MCF 10A (cell line): ENCODE measurements around the gene ZAP70. TPM values are rescaled to one million over a fixed set of nuclear protein-coding genes. Genes with fewer than 3 reads are reported as not detected.

Experiments used
- BruUV-seq: library from RNA; stranded (reverse); fragments of 400-500 nt; replicated peaks from 2 replicates; lab custom pipeline; 2021; lab: Mats Ljungman, UMichigan
- CTCF ChIA-PET: fragments of 300-600 bp; sonication (Branson Sonifier 250); formaldehyde crosslinking; extraction: SDS; loops from one replicate; lab custom pipeline; 2021; ENCODE audit warnings: antibody characterized with exemption, inconsistent platforms; lab: Yijun Ruan, JAX
- POLR2A ChIA-PET: fragments of 300-600, 350-650 bp; sonication (Branson Sonifier 250); formaldehyde crosslinking; extraction: SDS; loops from one replicate; lab custom pipeline; 2020; ENCODE audit warnings: antibody characterized with exemption, inconsistent platforms; lab: Yijun Ruan, JAX
- DNase-seq: peaks from one replicate; pipeline ENCODE4 v3.0.0-alpha.2; 2018; ENCODE audit not compliant: unreplicated experiment
- H3K27ac Mint-ChIP-seq: one replicate; pipeline ENCODE4 v1.8.0; 2022; ENCODE audit warnings: mild to moderate bottlenecking, low read depth, mixed read lengths; ENCODE audit not compliant: unreplicated experiment
- H3K27me3 Mint-ChIP-seq: one replicate; pipeline ENCODE4 v1.8.0; 2022; ENCODE audit warnings: mixed read lengths; ENCODE audit not compliant: insufficient read depth, unreplicated experiment
- H3K36me3 Mint-ChIP-seq: one replicate; pipeline ENCODE4 v1.8.0; 2022; ENCODE audit warnings: mild to moderate bottlenecking, moderate library complexity, mixed read lengths; ENCODE audit not compliant: insufficient read depth, unreplicated experiment
- H3K4me1 Mint-ChIP-seq: one replicate; pipeline ENCODE4 v1.8.0; 2022; ENCODE audit warnings: mixed read lengths; ENCODE audit not compliant: insufficient read depth, unreplicated experiment
- H3K4me3 Mint-ChIP-seq: one replicate; pipeline ENCODE4 v1.8.0; 2022; ENCODE audit warnings: mild to moderate bottlenecking, moderate library complexity, mixed read lengths; ENCODE audit not compliant: unreplicated experiment
- H3K9me3 Mint-ChIP-seq: one replicate; pipeline ENCODE4 v1.8.0; 2022; ENCODE audit warnings: mixed read lengths; ENCODE audit not compliant: unreplicated experiment
- intact Hi-C: fragments of 100-400 bp; cut with micrococcal nuclease; formaldehyde crosslinking; loops from 2 replicates; pipeline ENCODE4 v1.14.1; 2022
- total RNA-seq: library from RNA; stranded (reverse); gene quantifications from 2 replicates; pipeline ENCODE4 v1.2.3, GENCODE V29; 2022
- TF ChIP-seq, protein P1 (sequence below): fragments of 200-600 bp; IDR thresholded peaks from one replicate; pipeline ENCODE4 v1.8.0; 2022; ENCODE audit warnings: antibody characterized with exemption, mild to moderate bottlenecking; ENCODE audit not compliant: unreplicated experiment

Gene ZAP70
- total RNA-seq, 1 experiment from 2014 or later, result not detected

DNA sequence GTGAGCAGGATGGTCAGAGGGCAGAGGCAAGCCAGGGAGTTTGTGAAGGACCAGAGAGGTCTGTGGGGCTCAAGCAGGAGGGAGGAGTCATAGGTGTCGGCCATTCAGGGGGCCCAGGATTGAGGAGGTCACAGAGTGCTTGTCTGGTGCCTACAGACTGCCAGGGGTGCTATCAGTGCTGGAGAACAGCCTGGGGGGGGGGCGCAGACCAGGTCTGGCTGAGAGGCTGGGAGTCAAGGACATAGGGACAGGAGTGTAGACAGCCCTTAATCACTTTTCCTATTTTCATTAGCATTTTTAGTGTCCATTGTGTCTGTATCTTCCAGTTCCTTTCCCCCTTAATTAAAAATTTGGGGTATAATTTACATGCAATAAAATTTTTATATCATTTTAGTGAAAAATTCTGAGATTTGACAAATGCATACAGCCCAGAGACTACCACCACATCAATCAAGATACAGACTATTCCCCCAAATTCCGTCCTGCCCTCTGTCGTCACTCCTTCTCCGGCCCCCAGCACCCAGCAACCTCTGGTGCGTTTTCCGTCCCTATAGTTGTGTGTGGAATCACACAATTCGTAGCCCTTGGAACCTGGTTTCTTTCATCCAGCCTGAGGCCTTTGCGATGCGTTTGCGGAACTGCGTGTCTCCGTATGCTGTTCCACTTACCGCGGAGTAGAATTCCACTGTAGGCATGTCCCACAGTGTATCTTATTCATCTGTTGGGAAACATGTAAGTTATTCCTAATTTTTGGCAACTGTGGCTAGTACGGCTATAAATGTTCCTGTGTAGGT, 6.2 kb downstream of the ZAP70 start:
- Mint-ChIP-seq H3K27ac (no peak overlapping the region), H3K9me3 (no peaks in the 10 kb centered on the region), H3K27me3 (no peaks in the 10 kb centered on the region), H3K36me3 (no peaks in the 10 kb centered on the region), H3K4me3 (no peak overlapping the region), H3K4me1 (no peaks in the 10 kb centered on the region)
- no peak for DNase-seq
- intact Hi-C loops, result no loop called here
- BruUV-seq, result no TSS peak
- TF ChIP-seq, protein P1, sequence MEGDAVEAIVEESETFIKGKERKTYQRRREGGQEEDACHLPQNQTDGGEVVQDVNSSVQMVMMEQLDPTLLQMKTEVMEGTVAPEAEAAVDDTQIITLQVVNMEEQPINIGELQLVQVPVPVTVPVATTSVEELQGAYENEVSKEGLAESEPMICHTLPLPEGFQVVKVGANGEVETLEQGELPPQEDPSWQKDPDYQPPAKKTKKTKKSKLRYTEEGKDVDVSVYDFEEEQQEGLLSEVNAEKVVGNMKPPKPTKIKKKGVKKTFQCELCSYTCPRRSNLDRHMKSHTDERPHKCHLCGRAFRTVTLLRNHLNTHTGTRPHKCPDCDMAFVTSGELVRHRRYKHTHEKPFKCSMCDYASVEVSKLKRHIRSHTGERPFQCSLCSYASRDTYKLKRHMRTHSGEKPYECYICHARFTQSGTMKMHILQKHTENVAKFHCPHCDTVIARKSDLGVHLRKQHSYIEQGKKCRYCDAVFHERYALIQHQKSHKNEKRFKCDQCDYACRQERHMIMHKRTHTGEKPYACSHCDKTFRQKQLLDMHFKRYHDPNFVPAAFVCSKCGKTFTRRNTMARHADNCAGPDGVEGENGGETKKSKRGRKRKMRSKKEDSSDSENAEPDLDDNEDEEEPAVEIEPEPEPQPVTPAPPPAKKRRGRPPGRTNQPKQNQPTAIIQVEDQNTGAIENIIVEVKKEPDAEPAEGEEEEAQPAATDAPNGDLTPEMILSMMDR, result no peak
- CTCF ChIA-PET, result no interaction called here
- POLR2A ChIA-PET, result no interaction called here

DNA sequence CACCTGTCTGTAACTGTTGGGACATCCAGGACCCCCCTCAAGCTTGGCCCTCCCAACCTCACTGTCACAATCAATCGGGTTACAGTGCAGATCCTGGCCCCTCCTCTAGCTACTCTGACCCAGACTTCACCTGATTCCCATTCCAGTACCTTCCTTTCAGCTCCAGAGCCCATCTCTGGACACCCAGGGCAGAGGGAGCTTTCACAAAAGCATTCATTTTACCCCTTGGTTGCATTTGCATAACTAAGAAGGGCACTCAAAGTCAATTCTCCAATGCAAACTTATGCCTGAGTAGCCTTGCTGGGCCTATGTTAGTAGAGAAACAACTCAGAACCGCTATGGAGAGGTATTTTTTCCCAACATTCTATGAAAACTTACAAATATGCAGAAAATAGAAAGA, 7.4 kb downstream of the ZAP70 start:
- Mint-ChIP-seq H3K27ac (no peak overlapping the region), H3K27me3 (no peaks in the 10 kb centered on the region), H3K4me3 (no peak overlapping the region), H3K9me3 (no peaks in the 10 kb centered on the region), H3K4me1 (no peaks in the 10 kb centered on the region), H3K36me3 (no peaks in the 10 kb centered on the region)
- ChIA-PET CTCF (interaction anchor here (0.9 kb wide), 1 partner anchor 55 kb away, joined by 5 read pairs; no protein-coding TSS in a partner anchor), POLR2A (no interaction called here)
- TF ChIP-seq, protein P1, result no peak
- BruUV-seq, result no TSS peak
- intact Hi-C loops, result no loop called here
- no peak for DNase-seq

DNA sequence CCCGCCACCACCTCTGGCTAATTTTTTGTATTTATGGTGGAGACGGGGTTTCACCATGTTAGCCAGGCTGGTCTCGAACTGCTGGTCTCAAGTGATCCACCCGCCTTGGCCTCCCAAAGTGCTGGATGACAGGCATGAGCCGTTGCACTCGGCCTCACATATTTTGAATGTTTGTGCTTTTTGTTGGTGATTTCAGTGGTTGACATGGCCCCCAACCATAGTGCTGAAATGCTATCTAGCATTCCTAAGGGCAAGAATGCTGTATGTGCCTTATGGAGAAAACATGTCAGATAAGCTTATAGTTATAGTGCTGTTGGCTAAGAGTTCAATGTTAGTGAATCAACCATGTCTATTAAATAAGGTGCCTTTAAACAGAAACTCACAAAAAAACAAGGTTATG, 8.9 kb downstream of the ZAP70 start:
- no TSS peak for BruUV-seq
- no peak for DNase-seq
- ChIA-PET POLR2A (no interaction called here), CTCF (interaction anchor here (1.0 kb wide), 1 partner anchor 22 kb away, joined by 3 read pairs; no protein-coding TSS in a partner anchor)
- H3K4me1 Mint-ChIP-seq, result no peaks in the 10 kb centered on the region
- H3K27ac Mint-ChIP-seq, result no peak overlapping the region
- H3K27me3 Mint-ChIP-seq, result no peaks in the 10 kb centered on the region
- TF ChIP-seq, protein P1, result no peak
- H3K36me3 Mint-ChIP-seq, result no peaks in the 10 kb centered on the region
- H3K9me3 Mint-ChIP-seq, result no peaks in the 10 kb centered on the region
- intact Hi-C loops, result no loop called here
- no peak overlapping the region for H3K4me3 Mint-ChIP-seq

DNA sequence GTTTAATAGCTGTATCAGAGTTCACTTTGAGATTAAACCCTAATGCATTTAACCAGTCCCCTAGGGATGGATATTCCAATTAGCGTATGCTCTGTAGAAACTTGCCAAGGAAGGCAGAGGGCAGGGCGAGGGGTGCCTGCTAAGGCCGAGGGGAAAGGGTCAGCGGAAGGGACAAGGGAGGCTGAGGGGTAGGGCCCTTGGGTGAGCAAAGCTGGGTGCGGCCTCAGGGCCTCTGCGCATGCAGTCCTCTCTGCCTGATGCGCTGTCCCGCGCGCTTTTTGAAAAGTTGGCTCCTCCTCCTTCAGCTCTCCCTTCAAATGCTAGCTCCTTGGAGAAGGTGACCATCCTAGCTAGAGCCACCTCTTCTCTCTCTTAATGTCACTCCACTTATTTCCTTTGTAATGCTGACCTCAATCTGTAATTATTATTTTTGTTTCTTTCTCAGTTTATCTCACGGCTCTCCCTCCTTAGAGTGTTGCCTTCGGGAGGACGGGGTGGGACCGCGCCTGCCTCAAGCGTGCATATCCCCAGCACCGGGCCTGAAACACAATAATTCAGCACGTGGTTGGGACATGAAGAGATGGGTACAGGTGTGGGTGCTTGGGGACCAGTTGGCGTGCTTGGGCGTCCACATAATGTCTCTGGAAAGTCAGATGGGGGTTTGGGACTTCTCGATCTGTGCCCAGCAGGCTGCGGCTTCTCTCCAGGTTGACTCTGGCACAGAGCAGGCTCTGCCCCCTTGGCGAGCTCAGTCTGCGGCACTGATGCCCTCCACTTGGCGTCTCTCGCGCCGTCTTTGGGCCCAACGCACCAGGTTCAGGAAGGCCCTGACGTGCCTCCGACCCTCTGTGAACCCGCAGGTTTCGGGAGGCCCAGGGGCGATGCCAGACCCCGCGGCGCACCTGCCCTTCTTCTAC, 10.0 kb downstream of the ZAP70 start:
- Mint-ChIP-seq H3K36me3 (peaks cover 6% of the 10 kb centered on the region), H3K27ac (no peak overlapping the region), H3K4me1 (peaks cover 11% of the 10 kb centered on the region), H3K4me3 (no peak overlapping the region), H3K9me3 (no peaks in the 10 kb centered on the region), H3K27me3 (no peaks in the 10 kb centered on the region)
- TF ChIP-seq, protein P1, result no peak
- no peak for DNase-seq
- no TSS peak for BruUV-seq
- intact Hi-C loops, result no loop called here
- ChIA-PET CTCF (interaction anchor here (0.5 to 0.9 kb wide), 3 partner anchors 17 to 1274 kb away, joined by 3 read pairs; no protein-coding TSS in a partner anchor), POLR2A (no interaction called here)
